GM13977 (cell line): ENCODE measurements around the gene MAP1LC3B.
"Not testable (repeated sequence)": the region's sequence is repeated elsewhere in the genome, so short reads cannot be mapped to it uniquely, and the experiment has no call there.

Experiments used
- DNase-seq: peaks from one replicate; pipeline ENCODE4 v3.0.0; 2012; ENCODE audit warnings: low spot score
- CTCF ChIP-seq: IDR thresholded peaks from 2 replicates; pipeline ENCODE4 v1.5.1; 2012; ENCODE audit warnings: mild to moderate bottlenecking, control low read depth; ENCODE audit not compliant: insufficient read depth; ENCODE audit errors: extremely low read depth, missing control alignments
- in situ Hi-C: fragments of 300-500 bp; cut with MboI; formaldehyde crosslinking; loops from one replicate; pipeline ENCODE4 v1.12.0; 2022; ENCODE audit warnings: low sequenced_read_pairs, low pct_unique_long_range_greater_than_20kb, mixed read lengths, inconsistent platforms; ENCODE audit not compliant: unreplicated experiment

The MAP1LC3B gene

GRCh38 chr16:87360862-87361610 lies 31.1 kb upstream of the MAP1LC3B start:
- DNase-seq: no peak
- in situ Hi-C loops: no loop called here
- TF ChIP-seq CTCF: no peak

GRCh38 chr16:87361916-87362619 lies 30.1 kb upstream of the MAP1LC3B start:
- TF ChIP-seq CTCF: no peak
- in situ Hi-C loops: no loop called here
- no peak for DNase-seq

GRCh38 chr16:87362828-87363559 lies 29.1 kb upstream of the MAP1LC3B start:
- DNase-seq, in situ Hi-C loops: not testable (repeated sequence)

GRCh38 chr16:87363771-87364455 lies 28.2 kb upstream of the MAP1LC3B start:
- DNase-seq: no peak
- in situ Hi-C loops: no loop called here
- TF ChIP-seq CTCF: no peak

GRCh38 chr16:87365021-87365713 lies 27.0 kb upstream of the MAP1LC3B start:
- DNase-seq: no peak
- in situ Hi-C loops: no loop called here
- no peak for TF ChIP-seq CTCF

- in situ Hi-C loops: no loop called here
- no peak for TF ChIP-seq CTCF
- DNase-seq: no peak
These were observed 25.8 kb upstream of the MAP1LC3B start for GRCh38 chr16:87366288-87366687.
